ENCODE measurements around the gene PRICKLE2. TPM values are rescaled to one million over a fixed set of nuclear protein-coding genes. Genes with fewer than 3 reads are reported as not detected.

PRICKLE2 gene
- total and polyA plus RNA-seq, 2 donors (not counting 1 experiment from before 2014, with no cell fraction given): 14.1 to 29.4 TPM

- Histone ChIP-seq H3K9ac (ENCODE audit: insufficient read depth, low read length) (no peak overlapping the region), H3K79me2 (ENCODE audit: control insufficient read depth, insufficient read depth, low read length) (no peaks in the 10 kb centered on the region), H3K9me3 (ENCODE audit: control insufficient read depth, insufficient read depth, low read depth, low read length) (no peaks in the 10 kb centered on the region), H3K4me3 (replicated peaks in 1 of 4; ENCODE audit: control extremely low read depth in 1 of 4, insufficient read depth in 1 of 4, low read depth in 3 of 4, low read length in 4 of 4) (no peak overlapping the region), H3K27ac (ENCODE audit: insufficient read depth, low read length) (no peak overlapping the region), H3K4me1 (ENCODE audit: control insufficient read depth, extremely low read depth, insufficient read depth, low read length) (no peaks in the 10 kb centered on the region), H4K20me1 (ENCODE audit: control insufficient read depth, extremely low read depth, insufficient read depth, low read length) (no peaks in the 10 kb centered on the region), H3K4me2 (ENCODE audit: extremely low read depth, insufficient read depth, low read length) (no peak overlapping the region), H2AFZ (ENCODE audit: low read length) (no peak overlapping the region), H3K27me3 (ENCODE audit: control insufficient read depth, insufficient read depth, low read length) (no peaks in the 10 kb centered on the region), H3K36me3 (ENCODE audit: control insufficient read depth, insufficient read depth, low read length) (peaks cover 6% of the 10 kb centered on the region)
- DNase-seq (ENCODE audit: low read depth in 2 of 2): no peak
- TF ChIP-seq EZH2 (IDR thresholded peaks at IDR 0.05; ENCODE audit: low read length, missing control alignments) (no peak), CTCF (conservative IDR thresholded peaks at IDR 0.05 in 1 of 2, IDR thresholded peaks at IDR 0.05 in 1 of 2; ENCODE audit: low read depth in 1 of 2, low read length in 2 of 2) (no peak)
Measured at GRCh38 chr3:64098670-64099069, 126.6 kb downstream of the PRICKLE2 start.

- no peaks in the 10 kb centered on the region for H3K27me3 ChIP-seq (ENCODE audit: control insufficient read depth, insufficient read depth, low read length)
- H3K4me2 ChIP-seq (ENCODE audit: extremely low read depth, insufficient read depth, low read length): no peak overlapping the region
- TF ChIP-seq CTCF (conservative IDR thresholded peaks at IDR 0.05 in 1 of 2, IDR thresholded peaks at IDR 0.05 in 1 of 2; ENCODE audit: low read depth in 1 of 2, low read length in 2 of 2) (no peak), EZH2 (IDR thresholded peaks at IDR 0.05; ENCODE audit: low read length, missing control alignments) (no peak)
- no peaks in the 10 kb centered on the region for H3K9me3 ChIP-seq (ENCODE audit: control insufficient read depth, insufficient read depth, low read depth, low read length)
- DNase-seq (ENCODE audit: low read depth in 2 of 2): no peak
- H3K4me3 ChIP-seq (replicated peaks in 1 of 4; ENCODE audit: control extremely low read depth in 1 of 4, insufficient read depth in 1 of 4, low read depth in 3 of 4, low read length in 4 of 4): no peak overlapping the region
- H3K79me2 ChIP-seq (ENCODE audit: control insufficient read depth, insufficient read depth, low read length): no peaks in the 10 kb centered on the region
- no peak overlapping the region for H3K27ac ChIP-seq (ENCODE audit: insufficient read depth, low read length)
- peaks cover 6% of the 10 kb centered on the region for H3K36me3 ChIP-seq (ENCODE audit: control insufficient read depth, insufficient read depth, low read length)
- H4K20me1 ChIP-seq (ENCODE audit: control insufficient read depth, extremely low read depth, insufficient read depth, low read length): no peaks in the 10 kb centered on the region
- H3K9ac ChIP-seq (ENCODE audit: insufficient read depth, low read length): no peak overlapping the region
- no peaks in the 10 kb centered on the region for H3K4me1 ChIP-seq (ENCODE audit: control insufficient read depth, extremely low read depth, insufficient read depth, low read length)
- no peak overlapping the region for H2AFZ ChIP-seq (ENCODE audit: low read length)
Measured at GRCh38 chr3:64097920-64098319, 127.3 kb downstream of the PRICKLE2 start.

- Histone ChIP-seq H3K4me2 (ENCODE audit: extremely low read depth, insufficient read depth, low read length) (no peak overlapping the region), H3K36me3 (ENCODE audit: control insufficient read depth, insufficient read depth, low read length) (peaks cover 6% of the 10 kb centered on the region)
Measured at GRCh38 chr3:64095802-64096201, 129.5 kb downstream of the PRICKLE2 start.

More at GRCh38 chr3:64095802-64096201, 129.5 kb downstream of the PRICKLE2 start:
- no peaks in the 10 kb centered on the region for H4K20me1 ChIP-seq (ENCODE audit: control insufficient read depth, extremely low read depth, insufficient read depth, low read length)
- H3K27ac ChIP-seq (ENCODE audit: insufficient read depth, low read length): no peak overlapping the region
- TF ChIP-seq EZH2 (IDR thresholded peaks at IDR 0.05; ENCODE audit: low read length, missing control alignments): no peak
- no peak for TF ChIP-seq CTCF (conservative IDR thresholded peaks at IDR 0.05 in 1 of 2, IDR thresholded peaks at IDR 0.05 in 1 of 2; ENCODE audit: low read depth in 1 of 2, low read length in 2 of 2)
- H3K79me2 ChIP-seq (ENCODE audit: control insufficient read depth, insufficient read depth, low read length): no peaks in the 10 kb centered on the region
- H2AFZ ChIP-seq (ENCODE audit: low read length): no peak overlapping the region
- no peaks in the 10 kb centered on the region for H3K27me3 ChIP-seq (ENCODE audit: control insufficient read depth, insufficient read depth, low read length)
- no peaks in the 10 kb centered on the region for H3K9me3 ChIP-seq (ENCODE audit: control insufficient read depth, insufficient read depth, low read depth, low read length)
- H3K4me3 ChIP-seq (replicated peaks in 1 of 4; ENCODE audit: control extremely low read depth in 1 of 4, insufficient read depth in 1 of 4, low read depth in 3 of 4, low read length in 4 of 4): no peak overlapping the region
- H3K4me1 ChIP-seq (ENCODE audit: control insufficient read depth, extremely low read depth, insufficient read depth, low read length): no peaks in the 10 kb centered on the region
- no peak for DNase-seq (ENCODE audit: low read depth in 2 of 2)
- no peak overlapping the region for H3K9ac ChIP-seq (ENCODE audit: insufficient read depth, low read length)
